ENCODE measurements around the gene APOL6.
"Not testable (repeated sequence)": the region's sequence is repeated elsewhere in the genome, so short reads cannot be mapped to it uniquely, and the experiment has no call there.

Gene APOL6

DNA sequence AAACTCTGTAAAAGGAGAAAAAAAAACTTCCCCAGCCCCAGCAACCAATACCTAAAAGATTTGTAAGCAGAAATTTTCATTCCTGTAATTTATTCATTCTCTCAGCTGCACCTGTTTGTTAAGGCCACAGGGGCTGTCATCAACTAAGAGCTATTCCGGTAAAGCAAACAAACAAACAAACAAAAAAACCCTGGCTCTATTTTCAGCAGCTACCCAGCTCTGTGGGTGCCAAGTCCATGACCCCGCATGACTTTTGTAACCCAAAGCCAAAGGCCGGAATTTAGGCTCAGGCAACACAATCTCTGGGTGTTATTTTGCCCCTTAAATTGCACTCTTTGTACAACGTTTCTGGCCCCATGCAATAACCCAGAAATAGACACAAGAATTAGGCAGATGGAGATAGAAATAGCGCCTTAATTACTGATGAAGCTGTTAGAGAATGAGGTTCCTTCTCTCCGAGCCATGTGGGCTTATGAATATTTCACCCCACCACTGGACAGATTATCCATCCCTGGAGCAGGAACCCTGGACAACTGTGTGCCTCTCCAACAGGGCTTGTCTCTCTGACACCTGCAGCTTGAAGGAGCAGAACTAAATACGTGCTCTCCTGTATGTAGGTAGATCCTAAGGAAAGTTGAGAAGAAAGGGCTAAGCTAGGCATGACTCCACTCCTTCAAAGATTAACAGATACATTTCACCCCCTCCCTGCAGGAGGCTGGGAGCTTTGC, 29.4 kb downstream of the APOL6 start:
- no peak overlapping the region for H2AFZ ChIP-seq
- H3K36me3 ChIP-seq (ENCODE audit: control insufficient read depth, insufficient read depth, low read length): no peaks in the 10 kb centered on the region
- no peaks in the 10 kb centered on the region for H3K79me2 ChIP-seq
- H3K4me3 ChIP-seq (ENCODE audit: low read depth, low read length): no peak overlapping the region
- no peaks in the 10 kb centered on the region for H3K27me3 ChIP-seq (ENCODE audit: control insufficient read depth, insufficient read depth, low read length)
- H3K4me1 ChIP-seq: no peaks in the 10 kb centered on the region
- no peaks in the 10 kb centered on the region for H3K9me3 ChIP-seq (ENCODE audit: control insufficient read depth, low read length)
- H3K9ac ChIP-seq: no peak overlapping the region
- TF ChIP-seq, protein P1, sequence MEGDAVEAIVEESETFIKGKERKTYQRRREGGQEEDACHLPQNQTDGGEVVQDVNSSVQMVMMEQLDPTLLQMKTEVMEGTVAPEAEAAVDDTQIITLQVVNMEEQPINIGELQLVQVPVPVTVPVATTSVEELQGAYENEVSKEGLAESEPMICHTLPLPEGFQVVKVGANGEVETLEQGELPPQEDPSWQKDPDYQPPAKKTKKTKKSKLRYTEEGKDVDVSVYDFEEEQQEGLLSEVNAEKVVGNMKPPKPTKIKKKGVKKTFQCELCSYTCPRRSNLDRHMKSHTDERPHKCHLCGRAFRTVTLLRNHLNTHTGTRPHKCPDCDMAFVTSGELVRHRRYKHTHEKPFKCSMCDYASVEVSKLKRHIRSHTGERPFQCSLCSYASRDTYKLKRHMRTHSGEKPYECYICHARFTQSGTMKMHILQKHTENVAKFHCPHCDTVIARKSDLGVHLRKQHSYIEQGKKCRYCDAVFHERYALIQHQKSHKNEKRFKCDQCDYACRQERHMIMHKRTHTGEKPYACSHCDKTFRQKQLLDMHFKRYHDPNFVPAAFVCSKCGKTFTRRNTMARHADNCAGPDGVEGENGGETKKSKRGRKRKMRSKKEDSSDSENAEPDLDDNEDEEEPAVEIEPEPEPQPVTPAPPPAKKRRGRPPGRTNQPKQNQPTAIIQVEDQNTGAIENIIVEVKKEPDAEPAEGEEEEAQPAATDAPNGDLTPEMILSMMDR (IDR thresholded peaks at IDR 0.05): no peak
- no peak overlapping the region for H3K4me2 ChIP-seq (ENCODE audit: low read length)
- H3K27ac ChIP-seq: no peak overlapping the region

DNA sequence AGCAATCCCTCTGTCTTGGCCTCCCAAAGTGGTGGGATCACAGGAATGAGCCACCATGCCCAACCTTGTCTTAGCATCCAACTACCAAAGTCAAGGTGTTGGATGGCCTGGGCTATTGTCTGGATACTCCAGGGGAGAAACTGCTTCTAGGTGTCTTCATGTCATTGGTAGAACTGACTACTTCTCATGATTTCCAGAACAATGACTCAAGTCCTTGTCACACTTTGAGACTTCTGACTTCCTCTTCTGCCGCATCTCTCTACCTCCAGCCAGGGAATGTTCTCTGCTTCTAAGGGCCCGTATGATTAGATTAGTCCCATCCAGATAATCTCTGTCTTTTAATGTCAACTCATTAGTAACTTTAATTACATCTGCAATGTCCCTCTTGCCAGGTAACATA, 30.6 kb downstream of the APOL6 start:
- Histone ChIP-seq H3K36me3 (ENCODE audit: control insufficient read depth, insufficient read depth, low read length) (no peaks in the 10 kb centered on the region), H3K9me3 (ENCODE audit: control insufficient read depth, low read length) (no peaks in the 10 kb centered on the region), H3K4me1 (no peaks in the 10 kb centered on the region), H3K27ac (no peak overlapping the region), H3K27me3 (ENCODE audit: control insufficient read depth, insufficient read depth, low read length) (no peaks in the 10 kb centered on the region), H3K4me2 (ENCODE audit: low read length) (no peak overlapping the region), H2AFZ (no peak overlapping the region), H3K4me3 (ENCODE audit: low read depth, low read length) (no peak overlapping the region), H3K9ac (no peak overlapping the region), H3K79me2 (no peaks in the 10 kb centered on the region)
- TF ChIP-seq, protein P1 (IDR thresholded peaks at IDR 0.05): no peak

DNA sequence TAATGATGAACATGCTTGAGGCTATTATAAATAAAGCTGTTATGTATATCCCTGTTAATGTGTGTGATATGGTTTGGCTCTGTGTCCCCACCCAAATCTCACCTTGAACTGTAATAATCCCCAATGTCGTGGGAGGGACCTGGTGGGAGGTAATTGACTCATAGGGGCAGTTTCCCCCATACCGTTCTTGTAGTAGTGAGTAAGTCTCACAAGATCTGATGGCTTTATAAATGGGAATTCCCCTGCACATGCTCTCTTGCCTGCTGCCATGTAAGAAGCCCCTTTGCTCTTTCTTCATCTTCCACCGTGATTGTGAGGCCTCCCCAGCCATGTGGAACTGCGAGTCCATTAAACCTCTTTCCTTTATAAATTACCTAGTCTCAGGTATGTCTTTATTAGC, 31.2 kb downstream of the APOL6 start:
- not testable (repeated sequence) for H2AFZ ChIP-seq; H3K4me1 ChIP-seq; H3K4me3 ChIP-seq (ENCODE audit: low read depth, low read length); H3K36me3 ChIP-seq (ENCODE audit: control insufficient read depth, insufficient read depth, low read length); H3K9me3 ChIP-seq (ENCODE audit: control insufficient read depth, low read length); H3K27ac ChIP-seq; H3K79me2 ChIP-seq; H3K27me3 ChIP-seq (ENCODE audit: control insufficient read depth, insufficient read depth, low read length); H3K4me2 ChIP-seq (ENCODE audit: low read length); H3K9ac ChIP-seq

DNA sequence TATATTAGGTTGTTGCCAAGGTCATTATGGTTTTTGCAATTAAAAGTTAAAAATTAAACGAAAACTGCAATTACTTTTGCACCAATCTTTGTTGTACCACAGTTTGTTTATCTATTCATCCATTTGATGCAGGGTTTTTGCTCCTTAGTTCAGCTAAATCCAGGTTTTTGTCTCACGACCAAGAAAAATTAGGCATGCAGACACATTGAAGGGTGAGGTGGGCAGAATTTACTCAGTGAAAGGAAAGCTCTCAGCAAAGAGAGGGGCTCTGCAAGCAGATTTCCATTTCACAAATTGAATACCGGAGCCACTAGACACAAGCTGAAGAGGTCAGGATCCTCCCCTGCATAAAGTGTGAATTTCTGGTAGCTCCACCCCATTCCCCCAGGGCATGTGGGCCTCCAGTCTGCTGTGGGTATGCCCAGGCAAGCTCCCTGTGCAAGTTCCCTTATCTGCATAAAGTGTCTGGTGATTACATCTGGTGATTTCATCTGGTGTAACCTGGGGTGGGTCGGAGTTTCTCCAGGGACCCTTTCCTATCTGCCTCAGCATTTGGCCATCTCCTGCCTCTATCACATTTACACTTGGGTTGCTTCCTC, 33.3 kb downstream of the APOL6 start:
- Histone ChIP-seq H3K4me1 (no peaks in the 10 kb centered on the region), H3K36me3 (ENCODE audit: control insufficient read depth, insufficient read depth, low read length) (no peaks in the 10 kb centered on the region), H3K79me2 (no peaks in the 10 kb centered on the region), H3K4me3 (ENCODE audit: low read depth, low read length) (no peak overlapping the region), H3K27me3 (ENCODE audit: control insufficient read depth, insufficient read depth, low read length) (no peaks in the 10 kb centered on the region), H3K9ac (no peak overlapping the region), H3K4me2 (ENCODE audit: low read length) (no peak overlapping the region), H3K9me3 (ENCODE audit: control insufficient read depth, low read length) (no peaks in the 10 kb centered on the region), H3K27ac (no peak overlapping the region), H2AFZ (no peak overlapping the region)
- TF ChIP-seq, protein P1 (IDR thresholded peaks at IDR 0.05): no peak

DNA sequence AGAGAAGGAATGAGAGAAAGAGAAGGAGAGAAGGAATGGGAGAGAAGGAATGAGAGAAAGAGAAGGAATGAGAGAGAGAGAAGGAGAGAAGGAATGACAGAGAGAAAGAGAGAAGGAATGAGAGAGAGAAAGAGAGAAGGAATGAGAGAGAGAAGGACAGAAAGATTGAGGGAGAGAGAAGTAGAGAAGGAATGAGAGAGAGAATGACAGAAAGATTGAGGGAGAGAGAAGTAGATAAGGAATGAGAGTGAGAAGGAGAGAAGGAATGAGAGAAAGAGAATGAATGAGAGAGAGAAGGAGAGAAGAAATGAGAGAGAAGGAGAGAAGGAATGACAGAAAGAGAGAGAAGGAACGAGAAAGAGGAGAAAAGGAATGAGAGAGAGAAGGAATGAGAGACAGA, 35.3 kb downstream of the APOL6 start:
- Histone ChIP-seq H2AFZ (no peak overlapping the region), H3K27me3 (ENCODE audit: control insufficient read depth, insufficient read depth, low read length) (no peaks in the 10 kb centered on the region), H3K4me1 (no peaks in the 10 kb centered on the region), H3K4me3 (ENCODE audit: low read depth, low read length) (no peak overlapping the region), H3K27ac (no peak overlapping the region), H3K36me3 (ENCODE audit: control insufficient read depth, insufficient read depth, low read length) (no peaks in the 10 kb centered on the region), H3K9me3 (ENCODE audit: control insufficient read depth, low read length) (no peaks in the 10 kb centered on the region), H3K79me2 (no peaks in the 10 kb centered on the region), H3K4me2 (ENCODE audit: low read length) (no peak overlapping the region), H3K9ac (no peak overlapping the region)
- TF ChIP-seq, protein P1 (IDR thresholded peaks at IDR 0.05): no peak

Measured in parathyroid adenoma (tissue), 2 donors.